A549 (cell line): ENCODE results near the gene MORN4.

Experiments
- CBX2 ChIP-seq: fragments of 200-600 bp; sonication (generic); IDR thresholded peaks from 2 replicates; pipeline ENCODE4 v1.6.1; 2016; ENCODE audit warnings: low read depth, mild to moderate bottlenecking, borderline replicate concordance
- CBX8 ChIP-seq: fragments of 200-600 bp; sonication (generic); IDR thresholded peaks from 2 replicates; pipeline ENCODE4 v1.6.1; 2016
- EP300 ChIP-seq, 2 experiments: fragments of >200 bp; sonication (Bioruptor Twin); formaldehyde crosslinking; IDR thresholded peaks; 2 replicates in 1 of 2; 3 replicates in 1 of 2; pipeline ENCODE4 v1.6.1; 2016 to 2017
- HOXA7 ChIP-seq: fragments of 250-450 bp; sonication (Bioruptor Pico); IDR thresholded peaks from 2 replicates; pipeline ENCODE4 v1.5.0; 2020; ENCODE audit warnings: mild to moderate bottlenecking, moderate library complexity
- MAFK ChIP-seq: fragments of 450-650 bp; IDR thresholded peaks from 2 replicates; pipeline ENCODE4 v1.6.1; 2014; ENCODE audit not compliant: partially characterized antibody
- MAZ ChIP-seq: fragments of 150-350 bp; IDR thresholded peaks from 2 replicates; pipeline ENCODE4 v1.6.1; 2014; ENCODE audit warnings: antibody characterized with exemption, low read depth, low read length, borderline replicate concordance
- RAD21 ChIP-seq, 2 experiments: fragments of >200 bp in 1 of 2; sonication (Bioruptor Twin) in 1 of 2; formaldehyde crosslinking in 1 of 2; IDR thresholded peaks in 1 of 2; conservative IDR thresholded peaks in 1 of 2; 2 replicates in 1 of 2; 3 replicates in 1 of 2; pipeline ENCODE4 v1.6.1; 2012 to 2018; ENCODE audit warnings: inconsistent platforms in 1 of 2
- TF ChIP-seq, protein P1 (sequence below): fragments of 450-650 bp; IDR thresholded peaks from 2 replicates; pipeline ENCODE4 v1.6.1; 2014; ENCODE audit warnings: antibody characterized with exemption

GRCh38 chr10:97612386-97612785 lies 20.9 kb downstream of the MORN4 start:
- TF ChIP-seq MAZ: no peak
- no peak for TF ChIP-seq CBX2
- no peak for TF ChIP-seq CBX8
- no peak for TF ChIP-seq MAFK
- TF ChIP-seq HOXA7: no peak
- TF ChIP-seq, protein P1, sequence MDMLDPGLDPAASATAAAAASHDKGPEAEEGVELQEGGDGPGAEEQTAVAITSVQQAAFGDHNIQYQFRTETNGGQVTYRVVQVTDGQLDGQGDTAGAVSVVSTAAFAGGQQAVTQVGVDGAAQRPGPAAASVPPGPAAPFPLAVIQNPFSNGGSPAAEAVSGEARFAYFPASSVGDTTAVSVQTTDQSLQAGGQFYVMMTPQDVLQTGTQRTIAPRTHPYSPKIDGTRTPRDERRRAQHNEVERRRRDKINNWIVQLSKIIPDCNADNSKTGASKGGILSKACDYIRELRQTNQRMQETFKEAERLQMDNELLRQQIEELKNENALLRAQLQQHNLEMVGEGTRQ: no peak
- peak; percentile 95 to 98 for TF ChIP-seq RAD21 (conservative IDR thresholded peaks at IDR 0.05 in 1 of 2, IDR thresholded peaks at IDR 0.05 in 1 of 2)
- no peak for TF ChIP-seq EP300 (IDR thresholded peaks at IDR 0.05)
